ENCODE data around the gene ACP6. TPM values are rescaled to one million over a fixed set of nuclear protein-coding genes. Genes with fewer than 3 reads are reported as not detected.

Gene ACP6
- total RNA-seq, 1 donor from 2014 or later, result 3.5 TPM

- Mint-ChIP-seq H3K4me3 (ENCODE audit: unreplicated experiment) (no peak overlapping the region), H3K36me3 (ENCODE audit: unreplicated experiment) (no peaks in the 10 kb centered on the region), H3K27ac (ENCODE audit: unreplicated experiment) (no peak overlapping the region), H3K27me3 (ENCODE audit: unreplicated experiment) (peaks cover 2% of the 10 kb centered on the region), H3K9me3 (ENCODE audit: unreplicated experiment) (peaks cover 2% of the 10 kb centered on the region), H3K4me1 (ENCODE audit: low read depth, unreplicated experiment) (peaks cover 1% of the 10 kb centered on the region)
- DNase-seq, result no peak
- TF ChIP-seq CTCF (IDR thresholded peaks at IDR 0.05; ENCODE audit: partially characterized antibody, unreplicated experiment), result no peak
Measured at GRCh38 chr1:147624529-147624928, 45.8 kb downstream of the ACP6 start.

GRCh38 chr1:147624011-147624410 lies 46.3 kb downstream of the ACP6 start:
- Mint-ChIP-seq H3K36me3 (ENCODE audit: unreplicated experiment) (no peaks in the 10 kb centered on the region), H3K4me1 (ENCODE audit: low read depth, unreplicated experiment) (peaks cover 1% of the 10 kb centered on the region), H3K4me3 (ENCODE audit: unreplicated experiment) (no peak overlapping the region), H3K27me3 (ENCODE audit: unreplicated experiment) (peaks cover 2% of the 10 kb centered on the region), H3K9me3 (ENCODE audit: unreplicated experiment) (peaks cover 2% of the 10 kb centered on the region), H3K27ac (ENCODE audit: unreplicated experiment) (no peak overlapping the region)
- no peak for TF ChIP-seq CTCF (IDR thresholded peaks at IDR 0.05; ENCODE audit: partially characterized antibody, unreplicated experiment)
- DNase-seq, result no peak

- peaks cover 4% of the 10 kb centered on the region for H3K27me3 Mint-ChIP-seq (ENCODE audit: unreplicated experiment)
- DNase-seq, result no peak
- H3K9me3 Mint-ChIP-seq (ENCODE audit: unreplicated experiment), result peaks cover 2% of the 10 kb centered on the region
- no peaks in the 10 kb centered on the region for H3K36me3 Mint-ChIP-seq (ENCODE audit: unreplicated experiment)
- no peak overlapping the region for H3K4me3 Mint-ChIP-seq (ENCODE audit: unreplicated experiment)
- no peak for TF ChIP-seq CTCF (IDR thresholded peaks at IDR 0.05; ENCODE audit: partially characterized antibody, unreplicated experiment)
- no peak overlapping the region for H3K27ac Mint-ChIP-seq (ENCODE audit: unreplicated experiment)
- peaks cover 1% of the 10 kb centered on the region for H3K4me1 Mint-ChIP-seq (ENCODE audit: low read depth, unreplicated experiment)
Measured at GRCh38 chr1:147622731-147623130, 47.6 kb downstream of the ACP6 start.

GRCh38 chr1:147620543-147620942 lies 49.8 kb downstream of the ACP6 start:
- H3K4me3 Mint-ChIP-seq (ENCODE audit: unreplicated experiment), result no peak overlapping the region

GRCh38 chr1:147619741-147620140 lies 50.6 kb downstream of the ACP6 start:
- H3K36me3 Mint-ChIP-seq (ENCODE audit: unreplicated experiment), result no peaks in the 10 kb centered on the region
- TF ChIP-seq CTCF (IDR thresholded peaks at IDR 0.05; ENCODE audit: partially characterized antibody, unreplicated experiment), result no peak
- peaks cover 4% of the 10 kb centered on the region for H3K27me3 Mint-ChIP-seq (ENCODE audit: unreplicated experiment)
- DNase-seq, result no peak
- no peaks in the 10 kb centered on the region for H3K9me3 Mint-ChIP-seq (ENCODE audit: unreplicated experiment)
- peaks cover 1% of the 10 kb centered on the region for H3K4me1 Mint-ChIP-seq (ENCODE audit: low read depth, unreplicated experiment)
- H3K27ac Mint-ChIP-seq (ENCODE audit: unreplicated experiment), result no peak overlapping the region
- H3K4me3 Mint-ChIP-seq (ENCODE audit: unreplicated experiment), result no peak overlapping the region

More at GRCh38 chr1:147620543-147620942, 49.8 kb downstream of the ACP6 start:
- H3K27ac Mint-ChIP-seq (ENCODE audit: unreplicated experiment), result no peak overlapping the region
- H3K27me3 Mint-ChIP-seq (ENCODE audit: unreplicated experiment), result peaks cover 4% of the 10 kb centered on the region
- no peaks in the 10 kb centered on the region for H3K9me3 Mint-ChIP-seq (ENCODE audit: unreplicated experiment)
- DNase-seq, result no peak
- no peaks in the 10 kb centered on the region for H3K36me3 Mint-ChIP-seq (ENCODE audit: unreplicated experiment)
- peaks cover 1% of the 10 kb centered on the region for H3K4me1 Mint-ChIP-seq (ENCODE audit: low read depth, unreplicated experiment)
- no peak for TF ChIP-seq CTCF (IDR thresholded peaks at IDR 0.05; ENCODE audit: partially characterized antibody, unreplicated experiment)
